Mucosa of rectum (tissue), 2 donors: ENCODE results near the gene CYP2J2.

Source experiments
- H3K27ac ChIP-seq, 2 donors: one replicate each; pipeline ENCODE4 v1.7.0; 2013; ENCODE audit warnings: inconsistent platforms in 2 of 2, low read depth in 2 of 2, low read length in 2 of 2
- H3K27me3 ChIP-seq, 2 donors: one replicate each; pipeline ENCODE4 v1.7.0; 2013; ENCODE audit warnings: low read length in 2 of 2; ENCODE audit not compliant: control insufficient read depth in 2 of 2, insufficient read depth in 2 of 2
- H3K36me3 ChIP-seq, 2 donors: one replicate each; pipeline ENCODE4 v1.7.0; 2013; ENCODE audit warnings: low read length in 2 of 2; ENCODE audit not compliant: control insufficient read depth in 2 of 2, insufficient read depth in 2 of 2
- H3K4me1 ChIP-seq, 2 donors: one replicate each; pipeline ENCODE4 v1.7.0; 2013; ENCODE audit warnings: low read length in 2 of 2, mild to moderate bottlenecking in 1 of 2; ENCODE audit not compliant: control insufficient read depth in 2 of 2, insufficient read depth in 2 of 2
- H3K4me3 ChIP-seq, 2 donors: one replicate each; pipeline ENCODE4 v1.7.0; 2013; ENCODE audit warnings: low read length in 2 of 2
- H3K9ac ChIP-seq, 2 donors: one replicate each; pipeline ENCODE4 v1.7.0; 2013; ENCODE audit warnings: low read length in 2 of 2, low read depth in 1 of 2, mild to moderate bottlenecking in 1 of 2
- H3K9me3 ChIP-seq, 2 donors: one replicate each; pipeline ENCODE4 v1.7.0; 2013; ENCODE audit warnings: low read length in 2 of 2; ENCODE audit not compliant: control insufficient read depth in 2 of 2
- donor health status: healthy.
- donor health status: Normal muscosa, but diverticular disease.

CYP2J2 gene

GRCh38 chr1:59901770-59902388 is 24.7 kb downstream of the CYP2J2 start:
- no peak overlapping the region for H3K27ac ChIP-seq
- H3K9ac ChIP-seq: no peak overlapping the region
- H3K36me3 ChIP-seq: peaks cover 5 to 6% of the 10 kb centered on the region in 2 donors
- H3K9me3 ChIP-seq: no peaks in the 10 kb centered on the region
- H3K4me3 ChIP-seq: no peak overlapping the region
- H3K27me3 ChIP-seq: no peaks in the 10 kb centered on the region
- H3K4me1 ChIP-seq: peaks cover 2 to 17% of the 10 kb centered on the region in 2 donors

GRCh38 chr1:59900640-59901039 is 25.9 kb downstream of the CYP2J2 start:
- Histone ChIP-seq H3K4me1 (peaks cover 2 to 19% of the 10 kb centered on the region in 2 donors), H3K27me3 (no peaks in the 10 kb centered on the region), H3K27ac (no peak overlapping the region), H3K9me3 (no peaks in the 10 kb centered on the region), H3K9ac (no peak overlapping the region), H3K4me3 (no peak overlapping the region), H3K36me3 (peaks cover 5 to 6% of the 10 kb centered on the region in 2 donors)

- no peaks in the 10 kb centered on the region for H3K9me3 ChIP-seq
- H3K4me3 ChIP-seq: no peak overlapping the region
- peaks cover 5 to 6% of the 10 kb centered on the region in 2 donors for H3K36me3 ChIP-seq
- no peaks in the 10 kb centered on the region for H3K27me3 ChIP-seq
- H3K27ac ChIP-seq: no peak overlapping the region
- peaks cover 7 to 26% of the 10 kb centered on the region in 2 donors for H3K4me1 ChIP-seq
- no peak overlapping the region for H3K9ac ChIP-seq
Observed at GRCh38 chr1:59898927-59899326, 27.6 kb downstream of the CYP2J2 start.

GRCh38 chr1:59897165-59897564 is 29.4 kb downstream of the CYP2J2 start:
- H3K4me1 ChIP-seq: peaks cover 11 to 32% of the 10 kb centered on the region in 2 donors
- H3K27me3 ChIP-seq: no peaks in the 10 kb centered on the region
- H3K36me3 ChIP-seq: peaks cover 5 to 6% of the 10 kb centered on the region in 2 donors
- H3K4me3 ChIP-seq: no peak overlapping the region
- H3K27ac ChIP-seq: no peak overlapping the region
- no peak overlapping the region for H3K9ac ChIP-seq
- H3K9me3 ChIP-seq: no peaks in the 10 kb centered on the region

GRCh38 chr1:59892841-59893811 is 33.4 kb downstream of the CYP2J2 start:
- Histone ChIP-seq H3K4me3 (peak overlapping the region in 1 of 2 donors; percentile 44), H3K27ac (peak overlapping the region; percentile 91 to 95), H3K36me3 (no peaks in the 10 kb centered on the region)

GRCh38 chr1:59885160-59885832 is 41.3 kb downstream of the CYP2J2 start:
- peaks cover 0 to 2% of the 10 kb centered on the region in 2 donors for H3K9me3 ChIP-seq
- H3K27ac ChIP-seq: no peak overlapping the region
- peaks cover 0 to 3% of the 10 kb centered on the region in 2 donors for H3K4me1 ChIP-seq
- no peak overlapping the region for H3K9ac ChIP-seq
- no peaks in the 10 kb centered on the region for H3K36me3 ChIP-seq
- no peak overlapping the region for H3K4me3 ChIP-seq
- no peaks in the 10 kb centered on the region for H3K27me3 ChIP-seq

More at GRCh38 chr1:59892841-59893811, 33.4 kb downstream of the CYP2J2 start:
- Histone ChIP-seq H3K4me1 (peaks cover 13 to 42% of the 10 kb centered on the region in 2 donors), H3K9ac (no peak overlapping the region), H3K27me3 (no peaks in the 10 kb centered on the region), H3K9me3 (peaks cover 0 to 6% of the 10 kb centered on the region in 2 donors)

- Histone ChIP-seq H3K4me1 (peaks cover 0 to 9% of the 10 kb centered on the region in 2 donors), H3K9me3 (no peaks in the 10 kb centered on the region), H3K36me3 (no peaks in the 10 kb centered on the region), H3K9ac (no peak overlapping the region), H3K4me3 (no peak overlapping the region), H3K27me3 (no peaks in the 10 kb centered on the region), H3K27ac (no peak overlapping the region)
Observed at GRCh38 chr1:59880735-59881134, 45.8 kb downstream of the CYP2J2 start.

- no peaks in the 10 kb centered on the region for H3K27me3 ChIP-seq
- no peak overlapping the region for H3K27ac ChIP-seq
- no peak overlapping the region for H3K9ac ChIP-seq
- no peaks in the 10 kb centered on the region for H3K9me3 ChIP-seq
- H3K4me3 ChIP-seq: no peak overlapping the region
- H3K4me1 ChIP-seq: peaks cover 0 to 9% of the 10 kb centered on the region in 2 donors
- no peaks in the 10 kb centered on the region for H3K36me3 ChIP-seq
Observed at GRCh38 chr1:59879996-59880505, 46.5 kb downstream of the CYP2J2 start.

GRCh38 chr1:59879574-59879973 is 47.0 kb downstream of the CYP2J2 start:
- Histone ChIP-seq H3K9ac (no peak overlapping the region), H3K27ac (no peak overlapping the region), H3K36me3 (no peaks in the 10 kb centered on the region), H3K9me3 (no peaks in the 10 kb centered on the region), H3K27me3 (no peaks in the 10 kb centered on the region), H3K4me1 (peaks cover 0 to 9% of the 10 kb centered on the region in 2 donors), H3K4me3 (no peak overlapping the region)
